Measurements from ENCODE around the gene CATSPER3.

DNA sequence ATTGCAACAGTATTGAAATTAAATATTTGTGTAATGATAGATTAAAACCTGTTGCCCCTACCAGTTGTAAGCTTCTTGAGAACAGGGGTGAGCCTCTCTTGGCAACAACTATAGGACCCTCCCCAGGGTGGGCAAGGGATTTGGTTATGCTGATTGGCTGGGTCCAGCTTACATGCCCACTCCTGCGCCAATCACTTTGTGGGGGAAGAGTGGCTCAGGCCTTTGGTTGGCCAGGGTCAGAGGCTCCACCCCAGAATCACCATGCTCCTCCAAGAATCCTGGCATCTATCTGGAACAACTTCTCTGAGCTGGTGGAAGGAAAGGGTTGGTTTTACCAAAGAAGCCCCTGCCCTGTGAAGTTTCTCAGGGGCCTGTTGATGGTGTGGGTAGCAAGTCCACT lies 74.9 kb downstream of the CATSPER3 start:
- TF ChIP-seq, protein P1, sequence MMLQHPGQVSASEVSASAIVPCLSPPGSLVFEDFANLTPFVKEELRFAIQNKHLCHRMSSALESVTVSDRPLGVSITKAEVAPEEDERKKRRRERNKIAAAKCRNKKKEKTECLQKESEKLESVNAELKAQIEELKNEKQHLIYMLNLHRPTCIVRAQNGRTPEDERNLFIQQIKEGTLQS (IDR thresholded peaks at IDR 0.05): no peak
- TF ChIP-seq EZH2phosphoT487 (IDR thresholded peaks at IDR 0.05; ENCODE audit: borderline replicate concordance) (no peak), YY1 (IDR thresholded peaks at IDR 0.05; ENCODE audit: extremely low read depth, insufficient replicate concordance, low read depth, low read length) (no peak), POLR2A (IDR thresholded peaks at IDR 0.05; ENCODE audit: borderline replicate concordance, extremely low read depth, insufficient read depth, insufficient read length) (no peak), TCF7L2 (IDR thresholded peaks at IDR 0.05; ENCODE audit: borderline replicate concordance, extremely low read depth, insufficient read depth, insufficient read length) (no peak), POLR2AphosphoS5 (IDR thresholded peaks at IDR 0.05; ENCODE audit: low read depth, low read length) (no peak), EZH2 (IDR thresholded peaks at IDR 0.05) (no peak), ZFX (IDR thresholded peaks at IDR 0.05) (no peak)
- TF ChIP-seq, protein P2, sequence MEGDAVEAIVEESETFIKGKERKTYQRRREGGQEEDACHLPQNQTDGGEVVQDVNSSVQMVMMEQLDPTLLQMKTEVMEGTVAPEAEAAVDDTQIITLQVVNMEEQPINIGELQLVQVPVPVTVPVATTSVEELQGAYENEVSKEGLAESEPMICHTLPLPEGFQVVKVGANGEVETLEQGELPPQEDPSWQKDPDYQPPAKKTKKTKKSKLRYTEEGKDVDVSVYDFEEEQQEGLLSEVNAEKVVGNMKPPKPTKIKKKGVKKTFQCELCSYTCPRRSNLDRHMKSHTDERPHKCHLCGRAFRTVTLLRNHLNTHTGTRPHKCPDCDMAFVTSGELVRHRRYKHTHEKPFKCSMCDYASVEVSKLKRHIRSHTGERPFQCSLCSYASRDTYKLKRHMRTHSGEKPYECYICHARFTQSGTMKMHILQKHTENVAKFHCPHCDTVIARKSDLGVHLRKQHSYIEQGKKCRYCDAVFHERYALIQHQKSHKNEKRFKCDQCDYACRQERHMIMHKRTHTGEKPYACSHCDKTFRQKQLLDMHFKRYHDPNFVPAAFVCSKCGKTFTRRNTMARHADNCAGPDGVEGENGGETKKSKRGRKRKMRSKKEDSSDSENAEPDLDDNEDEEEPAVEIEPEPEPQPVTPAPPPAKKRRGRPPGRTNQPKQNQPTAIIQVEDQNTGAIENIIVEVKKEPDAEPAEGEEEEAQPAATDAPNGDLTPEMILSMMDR (IDR thresholded peaks at IDR 0.05 in 2 of 3, conservative IDR thresholded peaks at IDR 0.05 in 1 of 3; ENCODE audit: borderline replicate concordance in 1 of 3, insufficient read depth in 1 of 3, low read depth in 2 of 3, low read length in 2 of 3): no peak

Measured in HCT116 (cell line).